Neural progenitor cell (in vitro differentiated cells): Measurements from ENCODE around the gene TRIO. TPM values are rescaled to one million over a fixed set of nuclear protein-coding genes. Genes with fewer than 3 reads are reported as not detected.

Source experiments
- DNase-seq: peaks from one replicate; pipeline ENCODE4 v3.0.0-alpha.2; 2016; ENCODE audit warnings: low spot score
- H2AFZ ChIP-seq: fragments of 200-600 bp; sonication (generic); replicated peaks from 2 replicates; pipeline ENCODE4 v1.6.1; 2016; ENCODE audit warnings: antibody characterized with exemption
- H3F3A ChIP-seq: fragments of 200-600 bp; sonication (generic); 2 replicates; pipeline ENCODE4 v1.6.1; 2016; ENCODE audit warnings: antibody characterized with exemption, low read depth
- H3K27ac ChIP-seq: fragments of 200-600 bp; sonication (generic); 2 replicates; pipeline ENCODE4 v1.5.1; 2016; ENCODE audit warnings: mild to moderate bottlenecking
- H3K27me3 ChIP-seq: fragments of 200-600 bp; sonication (generic); 2 replicates; pipeline ENCODE4 v1.6.1; 2016; ENCODE audit warnings: mild to moderate bottlenecking, moderate library complexity
- H3K36me3 ChIP-seq: fragments of 200-600 bp; sonication (generic); 2 replicates; pipeline ENCODE4 v1.5.1; 2016
- H3K4me1 ChIP-seq: fragments of 200-600 bp; sonication (generic); 2 replicates; pipeline ENCODE4 v1.6.1; 2016; ENCODE audit warnings: mixed run types
- H3K4me2 ChIP-seq: fragments of 200-600 bp; sonication (generic); 2 replicates; pipeline ENCODE4 v1.6.1; 2016
- H3K4me3 ChIP-seq: fragments of 200-600 bp; sonication (generic); 2 replicates; pipeline ENCODE4 v1.5.1; 2016
- H3K79me2 ChIP-seq: fragments of 200-600 bp; sonication (generic); 2 replicates; pipeline ENCODE4 v1.6.1; 2016; ENCODE audit warnings: low read depth
- H3K9ac ChIP-seq: fragments of 200-600 bp; sonication (generic); 2 replicates; pipeline ENCODE4 v1.6.1; 2016
- H3K9me3 ChIP-seq: fragments of 200-600 bp; sonication (generic); 2 replicates; pipeline ENCODE4 v1.5.1; 2016; ENCODE audit warnings: low read depth
- H4K20me1 ChIP-seq: fragments of 200-600 bp; sonication (generic); 2 replicates; pipeline ENCODE4 v1.6.1; 2016; ENCODE audit warnings: low read depth
- H3K27ac Mint-ChIP-seq: 3 replicates; pipeline ENCODE4 v1.8.0; 2021; ENCODE audit warnings: mixed read lengths
- H3K27me3 Mint-ChIP-seq: 2 replicates; pipeline ENCODE4 v1.8.0; 2022; ENCODE audit warnings: low read depth, mild to moderate bottlenecking, inconsistent platforms, moderate library complexity, mixed read lengths; ENCODE audit not compliant: insufficient read depth
- H3K36me3 Mint-ChIP-seq: 3 replicates; pipeline ENCODE4 v1.8.0; 2021; ENCODE audit warnings: mixed read lengths
- H3K4me1 Mint-ChIP-seq: 3 replicates; pipeline ENCODE4 v1.8.0; 2021; ENCODE audit warnings: mixed read lengths
- H3K4me3 Mint-ChIP-seq: 3 replicates; pipeline ENCODE4 v1.8.0; 2021; ENCODE audit warnings: mild to moderate bottlenecking, moderate library complexity, mixed read lengths
- H3K9me3 Mint-ChIP-seq: 3 replicates; pipeline ENCODE4 v1.8.0; 2020; ENCODE audit warnings: mixed read lengths
- CTCF ChIP-seq: fragments of 200-600 bp; sonication (generic); IDR thresholded peaks from 2 replicates; pipeline ENCODE4 v1.5.1; 2017; ENCODE audit warnings: antibody characterized with exemption, mild to moderate bottlenecking
- EZH2 ChIP-seq: fragments of 200-600 bp; sonication (generic); IDR thresholded peaks from 2 replicates; pipeline ENCODE4 v1.6.1; 2017; ENCODE audit warnings: antibody characterized with exemption, mild to moderate bottlenecking, moderate library complexity
- EZH2phosphoT487 ChIP-seq: fragments of 200-600 bp; sonication (generic); IDR thresholded peaks from 2 replicates; pipeline ENCODE4 v1.6.1; 2017; ENCODE audit warnings: antibody characterized with exemption
- total RNA-seq: library from RNA; depleted of rRNA; stranded (reverse); fragments of >200 nt; gene quantifications from 2 replicates; pipeline ENCODE4 v1.2.3, GENCODE V29; 2015; ENCODE audit warnings: low replicate concordance

The TRIO gene
- total RNA-seq, 1 donor from 2014 or later: 84.7 TPM

- H3K27ac Mint-ChIP-seq: no peak overlapping the region
Observed at GRCh38 chr5:14313986-14314690, 171.0 kb downstream of the TRIO start.

GRCh38 chr5:14316471-14316870 is 173.3 kb downstream of the TRIO start:
- Histone ChIP-seq H3K9me3 (no peaks in the 10 kb centered on the region), H3F3A (no peaks in the 10 kb centered on the region), H3K27ac (no peak overlapping the region), H3K27me3 (no peaks in the 10 kb centered on the region), H3K9ac (no peak overlapping the region), H3K4me2 (no peak overlapping the region), H3K4me1 (no peaks in the 10 kb centered on the region), H3K79me2 (no peaks in the 10 kb centered on the region), H3K4me3 (no peak overlapping the region), H2AFZ (no peak overlapping the region), H4K20me1 (peaks cover 11% of the 10 kb centered on the region), H3K36me3 (peaks cover 14% of the 10 kb centered on the region)
- H3K4me1 Mint-ChIP-seq: no peaks in the 10 kb centered on the region
- peaks cover 41% of the 10 kb centered on the region for H3K36me3 Mint-ChIP-seq
- no peak overlapping the region for H3K27ac Mint-ChIP-seq
- H3K4me3 Mint-ChIP-seq: no peak overlapping the region
- DNase-seq: no peak
- TF ChIP-seq EZH2 (no peak), EZH2phosphoT487 (no peak), CTCF (no peak)
- H3K9me3 Mint-ChIP-seq: peaks cover 4% of the 10 kb centered on the region
- H3K27me3 Mint-ChIP-seq: no peaks in the 10 kb centered on the region

More at GRCh38 chr5:14313986-14314690, 171.0 kb downstream of the TRIO start:
- no peak for DNase-seq
- H3K4me1 ChIP-seq: no peaks in the 10 kb centered on the region
- H3K4me3 Mint-ChIP-seq: no peak overlapping the region
- H3K9me3 ChIP-seq: no peaks in the 10 kb centered on the region
- H3K36me3 Mint-ChIP-seq: peaks cover 30% of the 10 kb centered on the region
- H3K4me3 ChIP-seq: no peak overlapping the region
- H3K79me2 ChIP-seq: no peaks in the 10 kb centered on the region
- no peak overlapping the region for H2AFZ ChIP-seq
- no peak overlapping the region for H3K4me2 ChIP-seq
- H3K4me1 Mint-ChIP-seq: no peaks in the 10 kb centered on the region
- peaks cover 14% of the 10 kb centered on the region for H3K36me3 ChIP-seq
- no peaks in the 10 kb centered on the region for H3F3A ChIP-seq
- peaks cover 11% of the 10 kb centered on the region for H4K20me1 ChIP-seq
- no peaks in the 10 kb centered on the region for H3K9me3 Mint-ChIP-seq
- H3K27ac ChIP-seq: no peak overlapping the region
- no peaks in the 10 kb centered on the region for H3K27me3 ChIP-seq
- TF ChIP-seq EZH2phosphoT487: no peak
- no peak for TF ChIP-seq CTCF
- no peak for TF ChIP-seq EZH2
- H3K27me3 Mint-ChIP-seq: no peaks in the 10 kb centered on the region
- no peak overlapping the region for H3K9ac ChIP-seq

DNA sequence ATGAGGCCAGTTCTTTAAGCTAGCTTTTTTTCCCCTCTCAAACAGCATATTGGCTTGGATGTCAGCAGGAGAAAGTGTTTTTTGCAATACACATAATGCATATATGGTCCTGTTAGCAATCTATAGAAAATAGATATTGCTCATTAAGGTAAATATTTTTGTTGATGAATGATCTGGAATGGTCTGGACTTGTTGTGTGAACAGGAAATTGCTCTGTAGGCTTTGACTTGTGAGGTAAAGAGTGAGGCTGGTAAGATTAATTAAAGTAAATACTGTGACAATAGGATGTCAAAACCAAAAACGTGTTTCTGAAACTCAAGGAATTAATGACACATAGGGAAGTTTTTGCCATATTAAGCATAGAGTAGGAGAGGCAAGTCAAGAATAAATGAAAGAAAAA is 176.0 kb downstream of the TRIO start:
- Histone ChIP-seq H3K4me2 (no peak overlapping the region), H3K9ac (no peak overlapping the region), H4K20me1 (no peaks in the 10 kb centered on the region), H3K27me3 (no peaks in the 10 kb centered on the region), H2AFZ (no peak overlapping the region), H3K9me3 (no peaks in the 10 kb centered on the region), H3K79me2 (peaks cover 4% of the 10 kb centered on the region), H3K36me3 (peaks cover 9% of the 10 kb centered on the region), H3K4me3 (no peak overlapping the region), H3F3A (no peaks in the 10 kb centered on the region), H3K4me1 (peaks cover 8% of the 10 kb centered on the region), H3K27ac (no peak overlapping the region)
- DNase-seq: no peak
- no peak overlapping the region for H3K4me3 Mint-ChIP-seq
- H3K4me1 Mint-ChIP-seq: peaks cover 2% of the 10 kb centered on the region
- TF ChIP-seq EZH2phosphoT487 (no peak), CTCF (no peak), EZH2 (no peak)
- H3K27ac Mint-ChIP-seq: no peak overlapping the region
- peaks cover 53% of the 10 kb centered on the region for H3K36me3 Mint-ChIP-seq
- peaks cover 7% of the 10 kb centered on the region for H3K9me3 Mint-ChIP-seq
- no peaks in the 10 kb centered on the region for H3K27me3 Mint-ChIP-seq
